GM23338 (cell line): Measurements from ENCODE around the gene DR1. TPM values are rescaled to one million over a fixed set of nuclear protein-coding genes. Genes with fewer than 3 reads are reported as not detected.

Source experiments
- ATAC-seq: fragments of 200-7000 bp; cut with Tn5 transposase; 3 replicates; pipeline ENCODE4 v1.9.1; 2020
- DNase-seq: peaks from one replicate; pipeline ENCODE4 v3.0.0-alpha.2; 2015; ENCODE audit warnings: low spot score
- H2AFZ ChIP-seq: fragments of 200-600 bp; sonication (generic); 2 replicates; pipeline ENCODE4 v1.8.0; 2016; ENCODE audit warnings: antibody characterized with exemption, mild to moderate bottlenecking, moderate library complexity
- H3F3A ChIP-seq: fragments of 200-600 bp; sonication (generic); replicated peaks from 2 replicates; pipeline ENCODE4 v1.8.0; 2017; ENCODE audit warnings: antibody characterized with exemption, mixed run types, low read depth
- H3K27ac ChIP-seq: fragments of 200-600 bp; sonication (generic); 2 replicates; pipeline ENCODE4 v1.6.1; 2016; ENCODE audit warnings: low read depth
- H3K27me3 ChIP-seq: fragments of 200-600 bp; sonication (generic); 2 replicates; pipeline ENCODE4 v1.8.0; 2016; ENCODE audit warnings: mild to moderate bottlenecking, mixed run types, moderate library complexity; ENCODE audit not compliant: insufficient read depth
- H3K36me3 ChIP-seq: fragments of 200-600 bp; sonication (generic); 2 replicates; pipeline ENCODE4 v1.8.0; 2016; ENCODE audit warnings: mild to moderate bottlenecking; ENCODE audit not compliant: insufficient read depth
- H3K4me1 ChIP-seq: fragments of 200-600 bp; sonication (generic); 2 replicates; pipeline ENCODE4 v1.8.0; 2016; ENCODE audit warnings: mild to moderate bottlenecking, moderate library complexity; ENCODE audit not compliant: insufficient read depth
- H3K4me2 ChIP-seq: fragments of 200-600 bp; sonication (generic); 2 replicates; pipeline ENCODE4 v1.7.1; 2017; ENCODE audit warnings: mixed run types
- H3K4me3 ChIP-seq: fragments of 200-600 bp; sonication (generic); 2 replicates; pipeline ENCODE4 v1.6.1; 2016; ENCODE audit warnings: mixed run types
- H3K79me2 ChIP-seq: fragments of 200-600 bp; sonication (generic); replicated peaks from 2 replicates; pipeline ENCODE4 v1.8.0; 2017; ENCODE audit warnings: mild to moderate bottlenecking; ENCODE audit not compliant: insufficient read depth
- H3K9me2 ChIP-seq: fragments of 200-600 bp; sonication (generic); 2 replicates; pipeline ENCODE4 v1.8.0; 2017; ENCODE audit not compliant: insufficient read depth
- H4K20me1 ChIP-seq: fragments of 200-600 bp; sonication (generic); replicated peaks from 2 replicates; pipeline ENCODE4 v1.8.0; 2017; ENCODE audit warnings: mild to moderate bottlenecking; ENCODE audit not compliant: insufficient read depth
- H3K27ac Mint-ChIP-seq: 2 replicates; pipeline ENCODE4 v1.8.0; 2020; ENCODE audit warnings: inconsistent platforms, mild to moderate bottlenecking, moderate library complexity, mixed read lengths
- H3K27me3 Mint-ChIP-seq: 3 replicates; pipeline ENCODE4 v1.8.0; 2022; ENCODE audit warnings: low read depth, mild to moderate bottlenecking, moderate library complexity, mixed read lengths, inconsistent platforms; ENCODE audit not compliant: insufficient read depth, poor library complexity
- H3K36me3 Mint-ChIP-seq: 3 replicates; pipeline ENCODE4 v1.8.0; 2021; ENCODE audit warnings: low read depth, mild to moderate bottlenecking, inconsistent platforms, moderate library complexity, mixed read lengths
- H3K4me1 Mint-ChIP-seq: 3 replicates; pipeline ENCODE4 v1.8.0; 2020; ENCODE audit warnings: mild to moderate bottlenecking, inconsistent platforms, mixed read lengths
- H3K4me3 Mint-ChIP-seq: 3 replicates; pipeline ENCODE4 v1.8.0; 2021; ENCODE audit warnings: moderate library complexity, mild to moderate bottlenecking, inconsistent platforms, mixed read lengths
- H3K9me3 Mint-ChIP-seq: 3 replicates; pipeline ENCODE4 v1.8.0; 2020; ENCODE audit warnings: moderate library complexity, mild to moderate bottlenecking, inconsistent platforms, mixed read lengths
- CREB1 ChIP-seq: fragments of 250-450 bp; sonication (Bioruptor Pico); IDR thresholded peaks from 2 replicates; pipeline ENCODE4 v1.5.0; 2020; ENCODE audit warnings: low read depth, mild to moderate bottlenecking, moderate library complexity
- ETS1 ChIP-seq: IDR thresholded peaks from 2 replicates; pipeline ENCODE4 v1.6.1; 2016; ENCODE audit warnings: antibody characterized with exemption
- EZH2 ChIP-seq: fragments of 200-600 bp; sonication (generic); IDR thresholded peaks from one replicate; pipeline ENCODE4 v1.8.0; 2017; ENCODE audit warnings: antibody characterized with exemption, mild to moderate bottlenecking, low read depth; ENCODE audit not compliant: unreplicated experiment
- EZH2phosphoT487 ChIP-seq: fragments of 200-600 bp; sonication (generic); IDR thresholded peaks from one replicate; pipeline ENCODE4 v1.8.1; 2018; ENCODE audit warnings: antibody characterized with exemption; ENCODE audit not compliant: unreplicated experiment
- JUNB ChIP-seq: IDR thresholded peaks from one replicate; pipeline ENCODE4 v1.6.1; 2016; ENCODE audit warnings: antibody characterized with exemption; ENCODE audit not compliant: unreplicated experiment
- NANOG ChIP-seq: IDR thresholded peaks from 2 replicates; pipeline ENCODE4 v1.6.1; 2016; ENCODE audit warnings: antibody characterized with exemption, borderline replicate concordance
- POLR2AphosphoS5 ChIP-seq: IDR thresholded peaks from 2 replicates; pipeline ENCODE4 v1.6.1; 2016; ENCODE audit warnings: antibody characterized with exemption, low read depth
- STAT1 ChIP-seq: IDR thresholded peaks from one replicate; pipeline ENCODE4 v1.6.1; 2016; ENCODE audit warnings: antibody characterized with exemption; ENCODE audit not compliant: unreplicated experiment
- ZNF114 ChIP-seq: fragments of 250-450 bp; sonication (Bioruptor Pico); IDR thresholded peaks from 2 replicates; pipeline ENCODE4 v1.5.0; 2020; ENCODE audit warnings: mild to moderate bottlenecking, moderate library complexity
- ZNF331 ChIP-seq: fragments of 250-450 bp; sonication (Bioruptor Pico); IDR thresholded peaks from 2 replicates; pipeline ENCODE4 v1.5.0; 2020; ENCODE audit warnings: low read depth, mild to moderate bottlenecking, moderate library complexity
- ZNF462 ChIP-seq: fragments of 250-450 bp; sonication (Bioruptor Pico); IDR thresholded peaks from 2 replicates; pipeline ENCODE4 v1.5.0; 2020; ENCODE audit warnings: mild to moderate bottlenecking, moderate library complexity
- polyA plus RNA-seq: library from polyadenylated mRNA; unstranded; fragments of >200 nt; fragmentation: Nextera tagmentation; extraction: Ambion mirVana; gene quantifications from 2 replicates; pipeline ENCODE4 v1.2.1, GENCODE V29; 2016
- total RNA-seq: library from RNA; depleted of rRNA; stranded (reverse); fragments of >200 nt; shearing (Covaris generic); gene quantifications from 2 replicates; pipeline ENCODE4 v1.2.3, GENCODE V29; 2014
- TF ChIP-seq, protein P1 (sequence below), 2 experiments: fragments of 200-600 bp in 1 of 2; sonication (generic) in 1 of 2; conservative IDR thresholded peaks; 2 replicates each; pipeline versions ENCODE4 v1.5.1 to v1.6.1; 2016 to 2017; ENCODE audit warnings: antibody characterized with exemption in 2 of 2, low read depth in 2 of 2, mild to moderate bottlenecking in 2 of 2, moderate library complexity in 1 of 2
- TF ChIP-seq, protein P2 (sequence below): IDR thresholded peaks from one replicate; pipeline ENCODE4 v1.6.1; 2018; ENCODE audit warnings: antibody characterized with exemption; ENCODE audit not compliant: unreplicated experiment

DR1 gene
- total and polyA plus RNA-seq, 2 experiments from 2014 or later, result 20.9 to 61.2 TPM

DNA sequence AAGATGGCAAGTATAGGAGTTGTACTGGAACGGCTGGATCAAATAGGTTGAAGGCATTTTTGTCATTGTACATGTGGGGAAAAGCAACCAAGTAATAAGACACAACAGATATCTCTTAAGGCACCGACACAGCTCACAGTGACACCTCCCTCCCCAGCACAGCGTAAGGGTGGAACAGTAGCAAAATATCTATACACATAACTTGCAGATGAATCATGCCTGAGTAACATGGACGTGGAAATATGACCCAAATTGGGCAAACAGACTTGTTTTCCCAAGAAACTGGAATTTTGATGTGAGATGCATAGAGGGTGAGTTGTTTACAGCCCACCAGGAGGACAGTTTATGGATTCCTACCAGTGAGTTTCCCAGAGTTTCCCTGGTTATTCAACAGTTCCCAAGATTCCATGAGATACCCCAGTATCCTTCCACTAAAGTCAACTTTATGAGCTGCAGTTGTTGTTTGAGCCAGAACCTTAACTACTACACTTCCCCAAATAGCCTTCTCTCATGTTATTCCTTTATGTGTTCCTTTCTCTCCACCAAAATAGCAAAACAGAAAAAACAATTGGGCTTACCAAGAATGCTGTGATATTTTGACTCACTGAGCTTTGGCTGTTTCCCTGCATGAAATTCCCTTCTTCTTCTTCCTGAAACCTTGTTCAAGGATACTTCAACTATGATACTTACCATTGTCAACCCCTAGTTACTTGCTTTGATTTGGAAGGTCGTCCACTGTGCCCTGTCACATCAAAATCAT, 7.1 kb upstream of the DR1 start:
- Histone ChIP-seq H3K4me1 (peaks cover 18% of the 10 kb centered on the region), H3K27me3 (no peaks in the 10 kb centered on the region), H3K36me3 (no peaks in the 10 kb centered on the region), H2AFZ (no peak overlapping the region), H3K4me2 (no peak overlapping the region), H3K4me3 (no peak overlapping the region), H3F3A (no peaks in the 10 kb centered on the region), H3K27ac (no peak overlapping the region), H3K79me2 (no peaks in the 10 kb centered on the region), H3K9me2 (no peaks in the 10 kb centered on the region), H4K20me1 (no peaks in the 10 kb centered on the region)
- H3K9me3 Mint-ChIP-seq, result no peaks in the 10 kb centered on the region
- peaks cover 4% of the 10 kb centered on the region; the same call in 2 of the 3 replicates for H3K4me1 Mint-ChIP-seq
- no peak overlapping the region for H3K4me3 Mint-ChIP-seq
- TF ChIP-seq POLR2AphosphoS5 (no peak), ETS1 (no peak), STAT1 (no peak), JUNB (no peak), NANOG (no peak), CREB1 (CRISPR knock-in tag) (no peak), EZH2 (no peak), ZNF331 (CRISPR knock-in tag) (no peak), EZH2phosphoT487 (no peak), ZNF462 (CRISPR knock-in tag) (no peak), ZNF114 (no peak)
- TF ChIP-seq, protein P1, sequence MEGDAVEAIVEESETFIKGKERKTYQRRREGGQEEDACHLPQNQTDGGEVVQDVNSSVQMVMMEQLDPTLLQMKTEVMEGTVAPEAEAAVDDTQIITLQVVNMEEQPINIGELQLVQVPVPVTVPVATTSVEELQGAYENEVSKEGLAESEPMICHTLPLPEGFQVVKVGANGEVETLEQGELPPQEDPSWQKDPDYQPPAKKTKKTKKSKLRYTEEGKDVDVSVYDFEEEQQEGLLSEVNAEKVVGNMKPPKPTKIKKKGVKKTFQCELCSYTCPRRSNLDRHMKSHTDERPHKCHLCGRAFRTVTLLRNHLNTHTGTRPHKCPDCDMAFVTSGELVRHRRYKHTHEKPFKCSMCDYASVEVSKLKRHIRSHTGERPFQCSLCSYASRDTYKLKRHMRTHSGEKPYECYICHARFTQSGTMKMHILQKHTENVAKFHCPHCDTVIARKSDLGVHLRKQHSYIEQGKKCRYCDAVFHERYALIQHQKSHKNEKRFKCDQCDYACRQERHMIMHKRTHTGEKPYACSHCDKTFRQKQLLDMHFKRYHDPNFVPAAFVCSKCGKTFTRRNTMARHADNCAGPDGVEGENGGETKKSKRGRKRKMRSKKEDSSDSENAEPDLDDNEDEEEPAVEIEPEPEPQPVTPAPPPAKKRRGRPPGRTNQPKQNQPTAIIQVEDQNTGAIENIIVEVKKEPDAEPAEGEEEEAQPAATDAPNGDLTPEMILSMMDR (conservative IDR thresholded peaks at IDR 0.05; ENCODE audit: low read depth in 2 of 2), result no peak
- TF ChIP-seq, protein P2, sequence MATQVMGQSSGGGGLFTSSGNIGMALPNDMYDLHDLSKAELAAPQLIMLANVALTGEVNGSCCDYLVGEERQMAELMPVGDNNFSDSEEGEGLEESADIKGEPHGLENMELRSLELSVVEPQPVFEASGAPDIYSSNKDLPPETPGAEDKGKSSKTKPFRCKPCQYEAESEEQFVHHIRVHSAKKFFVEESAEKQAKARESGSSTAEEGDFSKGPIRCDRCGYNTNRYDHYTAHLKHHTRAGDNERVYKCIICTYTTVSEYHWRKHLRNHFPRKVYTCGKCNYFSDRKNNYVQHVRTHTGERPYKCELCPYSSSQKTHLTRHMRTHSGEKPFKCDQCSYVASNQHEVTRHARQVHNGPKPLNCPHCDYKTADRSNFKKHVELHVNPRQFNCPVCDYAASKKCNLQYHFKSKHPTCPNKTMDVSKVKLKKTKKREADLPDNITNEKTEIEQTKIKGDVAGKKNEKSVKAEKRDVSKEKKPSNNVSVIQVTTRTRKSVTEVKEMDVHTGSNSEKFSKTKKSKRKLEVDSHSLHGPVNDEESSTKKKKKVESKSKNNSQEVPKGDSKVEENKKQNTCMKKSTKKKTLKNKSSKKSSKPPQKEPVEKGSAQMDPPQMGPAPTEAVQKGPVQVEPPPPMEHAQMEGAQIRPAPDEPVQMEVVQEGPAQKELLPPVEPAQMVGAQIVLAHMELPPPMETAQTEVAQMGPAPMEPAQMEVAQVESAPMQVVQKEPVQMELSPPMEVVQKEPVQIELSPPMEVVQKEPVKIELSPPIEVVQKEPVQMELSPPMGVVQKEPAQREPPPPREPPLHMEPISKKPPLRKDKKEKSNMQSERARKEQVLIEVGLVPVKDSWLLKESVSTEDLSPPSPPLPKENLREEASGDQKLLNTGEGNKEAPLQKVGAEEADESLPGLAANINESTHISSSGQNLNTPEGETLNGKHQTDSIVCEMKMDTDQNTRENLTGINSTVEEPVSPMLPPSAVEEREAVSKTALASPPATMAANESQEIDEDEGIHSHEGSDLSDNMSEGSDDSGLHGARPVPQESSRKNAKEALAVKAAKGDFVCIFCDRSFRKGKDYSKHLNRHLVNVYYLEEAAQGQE, result no peak
- DNase-seq (no peak), ATAC-seq (no peak)
- peaks cover 9% of the 10 kb centered on the region; the same call in 2 of the 3 replicates for H3K36me3 Mint-ChIP-seq
- no peak overlapping the region for H3K27ac Mint-ChIP-seq
- no peaks in the 10 kb centered on the region for H3K27me3 Mint-ChIP-seq
